ENCODE data around the gene SPAG6.

DNA sequence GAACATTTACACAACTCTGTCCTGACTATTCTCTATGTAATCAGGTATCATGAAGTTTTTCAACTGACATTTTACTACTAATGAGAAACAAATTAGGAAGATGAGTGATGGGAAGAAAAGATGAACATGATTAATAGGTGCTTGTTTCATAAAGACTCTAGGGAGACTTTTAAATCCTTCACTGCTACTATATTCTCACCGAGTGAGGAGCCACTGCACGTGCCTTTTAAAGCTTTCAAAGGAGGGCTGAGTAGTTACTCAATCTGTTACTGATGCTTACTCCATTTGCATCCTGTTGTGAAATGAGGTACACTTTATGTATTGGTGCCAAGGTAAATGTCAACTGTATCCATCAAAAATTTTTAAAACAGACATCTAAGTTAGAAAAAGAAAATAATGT lies 30.4 kb upstream of the SPAG6 start:
- TF ChIP-seq, protein P1, sequence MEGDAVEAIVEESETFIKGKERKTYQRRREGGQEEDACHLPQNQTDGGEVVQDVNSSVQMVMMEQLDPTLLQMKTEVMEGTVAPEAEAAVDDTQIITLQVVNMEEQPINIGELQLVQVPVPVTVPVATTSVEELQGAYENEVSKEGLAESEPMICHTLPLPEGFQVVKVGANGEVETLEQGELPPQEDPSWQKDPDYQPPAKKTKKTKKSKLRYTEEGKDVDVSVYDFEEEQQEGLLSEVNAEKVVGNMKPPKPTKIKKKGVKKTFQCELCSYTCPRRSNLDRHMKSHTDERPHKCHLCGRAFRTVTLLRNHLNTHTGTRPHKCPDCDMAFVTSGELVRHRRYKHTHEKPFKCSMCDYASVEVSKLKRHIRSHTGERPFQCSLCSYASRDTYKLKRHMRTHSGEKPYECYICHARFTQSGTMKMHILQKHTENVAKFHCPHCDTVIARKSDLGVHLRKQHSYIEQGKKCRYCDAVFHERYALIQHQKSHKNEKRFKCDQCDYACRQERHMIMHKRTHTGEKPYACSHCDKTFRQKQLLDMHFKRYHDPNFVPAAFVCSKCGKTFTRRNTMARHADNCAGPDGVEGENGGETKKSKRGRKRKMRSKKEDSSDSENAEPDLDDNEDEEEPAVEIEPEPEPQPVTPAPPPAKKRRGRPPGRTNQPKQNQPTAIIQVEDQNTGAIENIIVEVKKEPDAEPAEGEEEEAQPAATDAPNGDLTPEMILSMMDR (IDR thresholded peaks at IDR 0.05; ENCODE audit: low read depth, low read length) = no peak
- no peak for TF ChIP-seq POLR2A (IDR thresholded peaks at IDR 0.05; ENCODE audit: extremely low read depth, insufficient read length)
- TF ChIP-seq MYC (IDR thresholded peaks at IDR 0.05; ENCODE audit: low read depth, low read length) = no peak
